Astrocyte (in vitro differentiated cells and primary cell): ENCODE measurements around the gene TREX2.
"Not testable (repeated sequence)": the region's sequence is repeated elsewhere in the genome, so short reads cannot be mapped to it uniquely, and the experiment has no call there.

ENCODE experiments used
- CTCF ChIP-seq: IDR thresholded peaks from 2 replicates; pipeline ENCODE4 v1.5.1; 2011; ENCODE audit warnings: low read depth, mild to moderate bottlenecking, inconsistent platforms, low read length, moderate library complexity; ENCODE audit not compliant: insufficient read depth
- EZH2 ChIP-seq: IDR thresholded peaks from 2 replicates; pipeline ENCODE4 v1.6.1; 2012; ENCODE audit warnings: mild to moderate bottlenecking, low read length, inconsistent platforms; ENCODE audit not compliant: insufficient read depth

GRCh38 chrX:153404333-153404732 is 41.5 kb downstream of the TREX2 start:
- not testable (repeated sequence) for TF ChIP-seq CTCF, EZH2
